PC-3 (cell line): ENCODE measurements around the gene CAV1. TPM values are rescaled to one million over a fixed set of nuclear protein-coding genes. Genes with fewer than 3 reads are reported as not detected.
A peak's percentile ranks its signal among the peaks of the same experiment; 100 is the strongest.

Source experiments
- ATAC-seq: fragments of 200-7000 bp; cut with Tn5 transposase; 2 replicates; pipeline ENCODE4 v1.9.1; 2020; ENCODE audit warnings: mild to moderate bottlenecking, moderate library complexity
- BruUV-seq: library from RNA; stranded (reverse); fragments of 400-500 nt; replicated peaks from 2 replicates; lab custom pipeline; 2021; lab: Mats Ljungman, UMichigan
- CTCF ChIA-PET: fragments of 300-600 bp; sonication (Branson Sonifier 250); formaldehyde crosslinking; loops from one replicate; lab custom pipeline; 2022; ENCODE audit warnings: antibody characterized with exemption; lab: Charles Lee
- POLR2A ChIA-PET: fragments of 300-600 bp; sonication (Branson Sonifier 250); formaldehyde crosslinking; loops from one replicate; lab custom pipeline; 2022; ENCODE audit warnings: antibody characterized with exemption; ENCODE audit not compliant: unreplicated experiment; lab: Charles Lee
- DNase-seq: peaks from one replicate; pipeline ENCODE4 v3.0.0-alpha.2; 2015
- H2AFZ ChIP-seq: fragments of 300-600 bp; sonication (generic); 2 replicates; pipeline ENCODE4 v1.6.0; 2016; ENCODE audit warnings: antibody characterized with exemption, low read length
- H3F3A ChIP-seq: fragments of 300-600 bp; sonication (generic); one replicate; pipeline ENCODE4 v1.6.0; 2017; ENCODE audit warnings: antibody characterized with exemption, low read length, control low read depth, mild to moderate bottlenecking; ENCODE audit not compliant: unreplicated experiment
- H3K27ac ChIP-seq: fragments of 300-600 bp; sonication (generic); 2 replicates; pipeline ENCODE4 v1.5.1; 2016; ENCODE audit warnings: mild to moderate bottlenecking, low read length
- H3K27me3 ChIP-seq: fragments of 300-600 bp; sonication (generic); 2 replicates; pipeline ENCODE4 v1.6.1; 2016; ENCODE audit warnings: low read length, mixed read lengths
- H3K36me3 ChIP-seq: fragments of 300-600 bp; sonication (generic); 2 replicates; pipeline ENCODE4 v1.6.1; 2016; ENCODE audit warnings: low read depth, mixed run types, low read length, mixed read lengths
- H3K4me1 ChIP-seq: fragments of 300-600 bp; sonication (generic); 2 replicates; pipeline ENCODE4 v1.5.1; 2016; ENCODE audit warnings: low read length; ENCODE audit not compliant: insufficient read depth
- H3K4me2 ChIP-seq: fragments of 300-600 bp; sonication (generic); 2 replicates; pipeline ENCODE4 v1.6.0; 2016; ENCODE audit warnings: low read length
- H3K4me3 ChIP-seq: fragments of 300-600 bp; sonication (generic); 2 replicates; pipeline ENCODE4 v1.5.1; 2016; ENCODE audit warnings: mild to moderate bottlenecking, low read length, mixed read lengths
- H3K79me2 ChIP-seq: fragments of 300-600 bp; sonication (generic); 2 replicates; pipeline ENCODE4 v1.6.1; 2017; ENCODE audit warnings: low read length, mixed read lengths
- H3K9ac ChIP-seq: fragments of 300-600 bp; sonication (generic); 2 replicates; pipeline ENCODE4 v1.6.0; 2016; ENCODE audit warnings: mild to moderate bottlenecking, low read length
- H3K9me2 ChIP-seq: fragments of 300-600 bp; sonication (generic); replicated peaks from 2 replicates; pipeline ENCODE4 v1.6.1; 2016; ENCODE audit warnings: mixed run types, low read length, mixed read lengths
- H3K9me3 ChIP-seq: fragments of 300-600 bp; sonication (generic); 2 replicates; pipeline ENCODE4 v1.6.1; 2016; ENCODE audit warnings: low read length, mixed read lengths
- H4K20me1 ChIP-seq: fragments of 300-600 bp; sonication (generic); 2 replicates; pipeline ENCODE4 v1.6.1; 2016; ENCODE audit warnings: low read length, mixed read lengths
- CTCF ChIP-seq: fragments of 300-600 bp; sonication (generic); conservative IDR thresholded peaks from 2 replicates; pipeline ENCODE4 v1.5.1; 2017; ENCODE audit warnings: antibody characterized with exemption, low read depth, mild to moderate bottlenecking, low read length
- EZH2 ChIP-seq: fragments of 300-600 bp; sonication (generic); IDR thresholded peaks from one replicate; pipeline ENCODE4 v1.6.1; 2017; ENCODE audit warnings: antibody characterized with exemption, mild to moderate bottlenecking, low read length; ENCODE audit not compliant: unreplicated experiment
- EZH2phosphoT487 ChIP-seq: fragments of 300-600 bp; sonication (generic); IDR thresholded peaks from 2 replicates; pipeline ENCODE4 v1.6.1; 2018; ENCODE audit warnings: mild to moderate bottlenecking, antibody characterized with exemption, low read length, borderline replicate concordance
- intact Hi-C: fragments of 100-400 bp; cut with micrococcal nuclease; formaldehyde crosslinking; loops from 2 replicates; pipeline ENCODE4 v1.9.0; 2023
- total RNA-seq: library from RNA; depleted of rRNA; stranded (reverse); fragments of >200 nt; gene quantifications from 2 replicates; pipeline ENCODE4 v1.2.3, GENCODE V29; 2014

Gene CAV1
- total RNA-seq, 1 experiment from 2014 or later: 284 TPM

DNA sequence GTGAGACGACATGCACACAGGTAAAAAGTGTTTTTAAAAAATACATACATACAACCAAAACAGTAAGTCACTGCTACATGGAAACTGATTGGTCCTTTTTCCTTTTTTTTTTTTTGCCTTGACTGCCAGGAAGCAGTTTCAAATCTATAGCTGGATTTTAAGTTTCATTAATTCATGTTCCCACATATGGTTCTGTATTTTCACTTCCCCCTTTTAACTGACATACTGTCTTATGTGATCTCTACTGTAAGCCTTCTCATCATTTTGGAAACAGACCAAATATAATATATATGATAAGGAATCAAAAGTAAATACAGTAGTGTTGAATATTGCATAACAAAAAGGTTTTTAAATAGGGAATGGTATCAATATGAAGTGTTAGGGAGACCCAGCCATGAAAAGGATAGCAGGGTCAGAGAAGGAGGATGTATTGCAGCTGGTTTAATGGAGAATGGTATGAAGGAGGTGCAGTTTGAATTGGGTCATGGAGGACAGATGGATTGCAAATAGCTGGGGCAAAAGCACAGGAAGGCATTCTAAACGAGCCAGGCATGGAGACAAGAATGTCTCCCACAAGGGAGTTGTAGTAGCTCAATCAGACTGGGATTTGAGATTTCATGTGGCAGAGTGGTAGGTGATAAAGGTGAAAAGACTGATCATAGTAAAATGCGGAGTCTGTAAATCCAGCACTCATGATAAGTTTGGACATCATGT, 5.4 kb downstream of the CAV1 start:
- Histone ChIP-seq H2AFZ (no peak overlapping the region), H3F3A (no peaks in the 10 kb centered on the region), H3K4me1 (peaks cover 42% of the 10 kb centered on the region), H3K9ac (no peak overlapping the region), H3K4me3 (peak overlapping the region; percentile 37), H3K9me2 (no peaks in the 10 kb centered on the region), H3K9me3 (no peaks in the 10 kb centered on the region), H3K36me3 (peaks cover 51% of the 10 kb centered on the region), H3K4me2 (peak overlapping the region; percentile 69), H3K27ac (no peak overlapping the region), H3K79me2 (peaks cover 94% of the 10 kb centered on the region), H3K27me3 (no peaks in the 10 kb centered on the region), H4K20me1 (peaks cover 20% of the 10 kb centered on the region)
- intact Hi-C loops: no loop called here
- ChIA-PET POLR2A (interaction anchor here (0.7 kb wide), 1 partner anchor 170 kb away, joined by 7 read pairs; no protein-coding TSS in a partner anchor), CTCF (interaction anchor here (0.6 kb wide), 1 partner anchor 104 kb away, joined by 4 read pairs; no protein-coding TSS in a partner anchor)
- TF ChIP-seq CTCF (no peak), EZH2 (no peak), EZH2phosphoT487 (no peak)
- BruUV-seq: no TSS peak
- ATAC-seq (no peak), DNase-seq (no peak)

GRCh38 chr7:116532102-116532688, 7.4 kb downstream of the CAV1 start:
- no peaks in the 10 kb centered on the region for H3K27me3 ChIP-seq
- TF ChIP-seq EZH2: no peak
- no peak for TF ChIP-seq EZH2phosphoT487
- no peak for TF ChIP-seq CTCF
- CTCF ChIA-PET: no interaction called here
- POLR2A ChIA-PET: interaction anchor here (0.5 kb wide), 1 partner anchor 64 kb away, joined by 4 read pairs; no protein-coding TSS in a partner anchor
- peaks cover 19% of the 10 kb centered on the region for H4K20me1 ChIP-seq
- ATAC-seq (no peak), DNase-seq (no peak)
- peaks cover 62% of the 10 kb centered on the region for H3K36me3 ChIP-seq
- no peak overlapping the region for H3K4me2 ChIP-seq
- H3F3A ChIP-seq: no peaks in the 10 kb centered on the region
- no peaks in the 10 kb centered on the region for H3K9me3 ChIP-seq
- H3K4me3 ChIP-seq: no peak overlapping the region
- intact Hi-C loops: no loop called here
- peaks cover 90% of the 10 kb centered on the region for H3K79me2 ChIP-seq
- H3K9ac ChIP-seq: no peak overlapping the region
- no peak overlapping the region for H3K27ac ChIP-seq
- H2AFZ ChIP-seq: no peak overlapping the region
- no peaks in the 10 kb centered on the region for H3K9me2 ChIP-seq
- no TSS peak for BruUV-seq
- H3K4me1 ChIP-seq: peaks cover 36% of the 10 kb centered on the region

DNA sequence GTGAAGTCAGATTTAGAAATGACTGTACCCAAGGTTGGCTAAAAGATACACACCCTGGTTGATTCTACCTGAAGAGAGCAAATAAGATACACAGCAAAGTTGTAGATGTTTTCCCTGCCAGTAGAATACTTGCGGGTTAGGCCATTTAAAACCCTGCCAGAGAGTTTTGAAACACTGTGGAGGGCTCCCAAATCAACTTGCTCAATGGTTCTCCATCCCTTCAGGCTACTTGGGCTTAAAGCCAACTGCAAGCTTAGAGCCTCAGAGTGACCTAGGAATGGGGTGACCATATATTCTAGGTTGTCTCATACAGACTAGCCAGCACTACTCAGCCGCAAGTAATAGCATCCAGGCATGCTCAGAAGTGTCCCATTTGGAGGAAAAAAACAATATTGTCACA, 10.0 kb downstream of the CAV1 start:
- ATAC-seq (no peak), DNase-seq (no peak)
- TF ChIP-seq EZH2phosphoT487 (no peak), EZH2 (no peak), CTCF (no peak)
- no peaks in the 10 kb centered on the region for H3K27me3 ChIP-seq
- H3K27ac ChIP-seq: no peak overlapping the region
- no peak overlapping the region for H3K9ac ChIP-seq
- peaks cover 22% of the 10 kb centered on the region for H3K4me1 ChIP-seq
- POLR2A ChIA-PET: no interaction called here
- H4K20me1 ChIP-seq: peaks cover 16% of the 10 kb centered on the region
- no peaks in the 10 kb centered on the region for H3K9me2 ChIP-seq
- no peak overlapping the region for H3K4me3 ChIP-seq
- BruUV-seq: no TSS peak
- H3K79me2 ChIP-seq: peaks cover 91% of the 10 kb centered on the region
- H3F3A ChIP-seq: no peaks in the 10 kb centered on the region
- intact Hi-C loops: no loop called here
- H2AFZ ChIP-seq: no peak overlapping the region
- H3K4me2 ChIP-seq: no peak overlapping the region
- CTCF ChIA-PET: no interaction called here
- H3K36me3 ChIP-seq: peaks cover 71% of the 10 kb centered on the region
- H3K9me3 ChIP-seq: no peaks in the 10 kb centered on the region
